Occipital lobe (tissue), 2 donors: ENCODE data around the gene DHRS3. TPM values are rescaled to one million over a fixed set of nuclear protein-coding genes. Genes with fewer than 3 reads are reported as not detected.

Experiments used
- DNase-seq: peaks from one replicate; lab custom pipeline; 2025; lab: John Stamatoyannopoulos, UW
- total RNA-seq: library from RNA; depleted of rRNA; stranded (reverse); fragments of >200 nt; gene quantifications from one replicate; pipeline ENCODE4 v1.2.3, GENCODE V29; 2014

The DHRS3 gene
- total RNA-seq, 1 donor from 2014 or later = 11.5 TPM

DNA sequence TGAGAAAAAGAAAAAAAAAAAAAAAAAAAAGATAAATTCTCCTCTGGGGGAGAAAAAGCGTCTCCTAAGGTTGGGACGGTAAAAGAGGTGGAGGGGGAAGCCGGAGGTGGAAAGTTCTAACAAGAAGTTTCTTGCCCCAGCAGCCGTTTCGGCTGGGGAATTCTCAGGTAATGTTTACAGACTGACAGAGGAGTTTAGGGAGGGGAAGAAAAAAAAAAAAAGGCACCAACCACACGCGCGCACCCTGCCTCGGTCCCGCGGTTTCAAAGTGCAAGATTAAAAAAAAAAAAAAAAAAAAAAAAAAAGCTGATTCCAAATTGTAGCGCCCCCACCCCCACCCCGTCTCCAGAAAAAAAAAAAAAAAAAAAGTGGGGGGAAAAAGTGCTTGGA lies 504 bp downstream of the DHRS3 start:
- no peak for DNase-seq

DNA sequence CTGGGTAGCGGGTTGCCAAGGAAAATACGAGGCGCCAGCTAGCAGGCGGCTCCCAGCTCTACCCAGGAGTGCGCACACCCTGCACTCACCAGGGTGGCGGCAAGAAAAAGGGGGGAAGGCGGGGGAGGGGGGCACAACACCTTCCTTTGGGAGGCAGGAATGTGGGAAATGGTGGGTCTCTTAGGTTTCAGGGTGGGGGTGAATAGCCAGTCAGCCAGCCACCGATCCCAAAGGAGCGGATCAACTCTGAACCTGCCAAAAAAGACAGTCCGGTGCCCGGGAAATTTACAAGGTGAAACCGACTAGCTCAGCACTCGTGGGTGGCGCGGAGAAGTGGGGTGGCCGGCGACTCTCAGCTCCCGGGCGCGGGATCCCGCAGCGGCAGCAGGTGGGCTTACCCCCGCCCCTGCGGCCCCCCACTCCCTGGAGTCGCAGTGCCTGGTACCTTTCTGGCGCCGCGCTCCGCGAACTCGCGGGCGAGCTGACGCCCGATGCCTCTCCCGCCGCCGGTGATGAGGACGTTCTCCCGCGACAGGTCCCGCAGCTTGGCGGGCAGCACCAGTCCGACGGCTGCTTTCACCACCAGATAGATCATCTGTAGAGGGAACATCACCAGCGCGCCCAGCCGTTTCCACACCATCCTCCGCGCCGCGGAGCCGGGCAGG lies 1.2 kb downstream of the DHRS3 start:
- no peak for DNase-seq

DNA sequence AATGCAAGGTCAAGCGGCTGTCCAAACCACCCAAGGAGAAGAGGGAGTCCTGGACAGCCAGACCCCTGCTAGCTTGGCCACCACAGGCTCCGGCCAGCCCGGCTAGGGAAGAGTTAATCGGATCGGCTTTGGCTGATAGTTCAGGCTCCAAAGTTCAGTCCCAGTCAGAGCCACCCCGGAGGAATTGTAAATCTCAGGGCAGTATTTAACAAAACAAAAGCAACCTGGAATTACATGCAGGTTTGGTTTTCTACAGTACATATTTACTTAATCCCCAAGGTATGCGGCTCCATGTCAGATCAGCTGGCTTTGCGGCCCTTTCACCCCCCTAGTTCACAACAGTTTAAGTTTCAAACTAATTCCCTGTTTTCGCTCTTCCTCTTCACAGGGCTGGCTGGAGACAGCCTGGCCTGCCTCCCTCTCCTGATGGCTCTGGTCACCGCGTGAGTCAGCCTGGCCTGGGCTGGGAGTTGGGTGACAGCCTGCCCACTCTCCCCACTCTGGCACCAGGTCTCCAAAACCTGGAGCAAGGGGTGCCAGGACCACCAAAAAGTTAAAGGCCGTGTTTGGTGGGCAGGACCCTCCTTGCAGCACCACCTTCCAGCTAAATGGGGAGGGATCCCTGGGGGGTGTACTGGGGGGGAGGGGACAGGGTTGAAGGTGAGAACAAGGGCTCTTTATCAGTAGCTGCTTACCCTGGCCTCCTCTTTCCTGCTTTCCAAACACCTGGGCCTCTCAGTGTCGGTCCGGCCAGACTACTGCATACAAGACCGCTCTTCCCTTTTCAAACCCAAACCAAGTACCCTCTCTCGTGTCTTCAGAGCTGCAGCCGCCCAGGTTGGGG lies 1.9 kb downstream of the DHRS3 start:
- no peak for DNase-seq

DNA sequence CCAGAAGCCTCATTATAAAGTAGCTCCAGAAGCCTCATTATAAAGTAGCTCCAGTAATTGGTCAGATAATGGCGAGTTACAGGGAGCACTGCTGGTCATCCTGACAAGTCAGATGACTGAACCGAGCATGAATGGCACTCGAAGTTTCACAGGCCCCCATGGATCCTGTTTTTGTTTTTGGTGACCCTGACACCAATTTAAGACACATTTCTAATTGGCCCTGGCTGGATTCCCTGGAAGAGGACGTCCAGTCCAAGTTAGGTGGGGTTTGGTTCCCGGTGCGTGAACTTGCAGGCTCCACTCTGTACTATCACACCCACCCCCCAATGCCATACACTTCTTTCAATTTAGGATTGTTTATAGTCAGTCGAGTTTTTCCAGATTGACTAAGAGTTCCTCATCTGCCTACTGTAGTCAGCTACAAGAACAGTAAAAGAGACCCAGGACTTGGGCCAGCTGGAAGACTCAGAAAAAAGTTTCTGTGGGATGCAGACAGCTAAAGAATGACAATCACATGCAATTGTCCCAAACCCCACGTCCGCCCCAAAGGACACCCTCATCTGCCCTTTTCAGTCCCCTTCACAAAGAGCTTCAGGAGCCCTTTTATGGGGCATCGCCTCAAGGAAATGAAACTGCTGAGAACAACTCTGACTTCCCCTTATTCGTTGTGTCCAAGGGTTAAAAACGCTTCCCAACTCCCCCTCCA lies 2.7 kb downstream of the DHRS3 start:
- DNase-seq = no peak

DNA sequence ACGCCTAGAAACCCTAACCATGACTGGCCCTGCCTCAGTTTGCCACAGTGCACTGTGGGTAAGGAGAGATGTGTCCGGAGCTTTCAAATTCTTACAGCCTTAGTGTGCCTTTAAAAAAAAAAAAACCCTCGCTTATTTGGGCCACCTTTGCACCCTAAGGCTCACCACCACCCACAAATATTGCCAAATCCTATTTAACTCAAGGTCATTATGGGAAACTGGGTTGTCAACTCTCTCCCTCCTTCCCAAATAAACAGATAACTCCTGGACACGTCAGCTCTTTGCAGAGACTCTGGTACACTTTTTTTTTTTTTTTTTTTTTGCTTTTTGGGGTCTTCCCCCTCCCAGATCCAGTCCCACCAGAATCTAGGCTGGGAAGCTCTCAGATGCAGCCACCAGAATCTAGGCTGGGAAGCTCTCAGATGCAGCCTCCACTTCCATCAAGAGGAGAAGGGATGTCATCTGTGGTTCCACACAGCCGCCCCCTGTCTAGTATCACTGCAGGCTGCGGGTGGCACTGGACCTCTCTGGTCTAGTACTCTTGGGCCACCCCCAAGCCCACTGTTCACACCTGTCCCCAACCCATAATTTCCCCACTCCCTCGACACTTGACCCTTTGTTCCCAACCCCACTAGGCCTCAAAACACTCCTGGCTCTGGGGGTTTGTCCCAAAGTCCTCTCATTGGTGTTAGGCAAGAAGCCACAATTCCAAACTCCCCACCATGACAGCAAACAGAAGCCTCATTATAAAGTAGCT lies 3.4 kb downstream of the DHRS3 start:
- DNase-seq = no peak

DNA sequence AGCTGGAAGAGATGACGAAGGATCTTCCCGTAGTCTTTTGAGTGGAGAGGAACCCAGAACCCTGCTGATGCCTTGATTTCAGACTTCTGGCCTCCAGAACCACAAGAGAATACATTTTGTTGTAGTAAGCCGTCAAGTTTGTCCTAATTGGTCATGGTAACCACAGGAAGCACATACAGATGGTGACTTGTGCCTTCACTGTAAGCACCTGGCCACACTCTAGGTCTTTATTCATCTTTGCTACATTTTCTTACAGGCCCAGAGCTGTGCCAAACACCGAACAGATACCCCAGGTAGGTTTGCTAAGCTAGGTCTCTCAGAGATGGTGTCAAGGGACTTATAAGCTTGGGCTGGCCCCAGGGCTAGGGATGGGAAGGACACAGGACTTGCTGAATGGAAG lies 4.8 kb downstream of the DHRS3 start:
- no peak for DNase-seq

DNA sequence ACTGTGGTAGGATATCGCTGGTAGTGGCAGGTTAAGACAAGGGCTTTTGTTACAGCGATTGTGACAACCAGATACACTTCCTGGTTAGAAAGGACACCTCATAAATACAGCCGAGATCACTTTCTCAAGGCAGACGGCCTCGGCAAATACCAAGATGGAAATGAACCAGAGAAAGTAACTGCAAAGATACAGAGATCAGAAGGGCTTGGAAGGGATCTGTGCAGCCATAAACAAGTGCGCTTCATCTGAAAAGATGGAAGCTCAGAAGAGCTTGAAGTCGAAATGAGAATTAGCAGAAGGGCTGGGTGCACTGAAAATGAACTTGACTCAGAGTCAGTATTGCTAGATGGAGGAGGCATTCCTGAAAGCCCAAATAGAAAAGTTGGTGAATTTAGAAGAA lies 7.1 kb downstream of the DHRS3 start:
- DNase-seq = no peak

DNA sequence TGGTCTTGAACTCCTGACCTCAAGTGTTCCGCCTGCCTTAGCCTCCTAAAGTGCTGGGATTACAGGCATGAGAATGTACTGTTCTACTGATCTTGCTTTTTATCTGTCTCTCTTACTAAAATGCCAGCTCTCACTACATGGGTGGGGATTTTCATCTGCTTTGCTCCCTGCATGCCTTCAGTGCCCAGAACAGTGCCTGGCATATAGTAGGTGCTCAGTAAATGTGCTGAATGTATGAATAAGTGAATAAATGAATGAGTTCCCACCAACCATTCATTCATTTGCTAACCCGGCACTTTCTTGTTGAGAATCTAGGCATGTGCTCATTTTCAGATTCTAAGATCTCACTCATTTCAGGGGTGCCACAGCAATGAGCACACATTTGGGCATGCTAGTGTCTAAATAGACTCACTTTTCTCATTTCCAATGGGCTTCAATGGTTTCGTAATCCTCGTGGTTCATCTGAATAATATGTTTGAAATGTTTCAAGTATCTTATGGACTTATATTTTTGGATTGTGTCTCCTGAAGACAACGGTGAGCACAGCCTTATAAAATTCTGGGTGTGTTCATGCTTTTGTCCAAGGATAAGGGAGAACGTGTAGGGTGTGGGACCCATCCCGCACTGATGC lies 7.6 kb downstream of the DHRS3 start:
- DNase-seq = no peak

DNA sequence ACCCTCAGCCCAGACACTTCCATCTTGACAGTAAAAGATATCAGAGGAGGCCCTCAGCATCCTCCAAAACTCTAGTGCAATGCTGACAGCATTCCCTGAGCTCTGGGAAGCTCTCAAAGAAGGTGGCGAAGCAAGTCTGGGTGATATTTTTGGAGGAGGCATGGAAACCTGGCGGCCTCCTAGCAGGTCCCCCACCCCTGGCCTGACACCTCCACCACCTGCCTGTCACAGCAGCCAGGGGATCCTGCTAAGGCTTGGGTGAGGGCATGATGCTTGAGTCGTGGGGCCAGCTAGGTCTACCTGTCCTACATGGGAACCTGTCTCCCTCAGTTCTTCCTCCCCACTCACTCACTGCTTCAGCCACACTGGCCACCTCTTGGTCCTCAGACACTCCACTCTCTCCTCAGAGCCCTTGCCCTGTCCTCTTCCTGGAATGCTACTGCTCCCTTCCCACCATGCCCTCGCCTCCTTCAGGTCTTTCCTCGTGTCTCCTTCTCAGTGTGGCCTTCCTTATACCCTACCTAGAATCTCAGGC lies 8.5 kb downstream of the DHRS3 start:
- no peak for DNase-seq

DNA sequence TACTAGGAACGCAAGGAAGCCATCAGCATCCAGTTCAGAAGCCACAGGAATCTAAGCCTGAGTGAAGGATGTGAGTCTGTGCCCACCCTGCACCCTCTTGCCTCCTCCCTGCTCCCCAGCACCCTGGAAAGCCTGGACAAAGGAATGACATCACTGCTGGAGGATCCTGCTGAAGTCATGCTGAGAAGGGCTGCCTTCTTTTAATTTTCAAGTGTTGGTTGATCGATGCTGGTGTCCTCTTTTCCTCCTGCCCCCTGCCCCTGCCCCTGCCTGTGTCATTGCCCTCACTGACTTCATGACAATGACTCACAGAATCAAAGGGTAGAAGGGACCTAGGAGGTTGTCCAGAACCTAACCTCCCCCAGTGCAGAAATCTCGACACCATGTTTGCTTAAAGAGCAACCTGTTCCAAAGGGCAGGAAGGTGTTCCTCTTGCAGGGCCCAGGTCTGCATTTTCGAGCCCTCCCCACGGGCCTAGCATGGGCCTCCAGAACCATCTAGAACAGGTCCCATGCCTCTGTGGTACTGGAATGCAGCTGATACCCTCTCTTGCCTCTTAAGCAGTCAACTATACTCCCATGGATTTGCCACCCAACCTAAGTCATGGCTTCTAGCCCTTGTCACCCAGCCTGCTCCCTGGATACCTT lies 9.6 kb downstream of the DHRS3 start:
- DNase-seq = no peak

DNA sequence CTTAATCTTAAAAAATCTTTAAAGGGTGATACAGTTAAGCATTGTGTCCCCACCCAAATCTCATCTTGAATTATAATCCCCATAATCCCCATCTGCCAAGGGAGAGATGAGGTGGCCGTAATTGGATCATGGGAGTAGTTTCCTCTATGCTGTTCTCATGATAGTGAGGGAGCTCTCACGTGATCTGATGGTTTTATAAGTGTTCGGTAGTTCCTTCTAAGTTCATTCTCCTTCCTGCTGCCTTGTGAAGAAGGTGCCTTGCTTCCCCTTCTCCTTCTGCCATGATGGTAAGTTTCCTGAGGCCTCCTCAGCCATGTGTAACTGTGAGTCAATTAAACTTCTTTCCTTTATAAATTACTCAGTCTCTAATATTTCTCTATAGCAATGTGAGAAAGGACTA lies 10.7 kb downstream of the DHRS3 start:
- no peak for DNase-seq

DNA sequence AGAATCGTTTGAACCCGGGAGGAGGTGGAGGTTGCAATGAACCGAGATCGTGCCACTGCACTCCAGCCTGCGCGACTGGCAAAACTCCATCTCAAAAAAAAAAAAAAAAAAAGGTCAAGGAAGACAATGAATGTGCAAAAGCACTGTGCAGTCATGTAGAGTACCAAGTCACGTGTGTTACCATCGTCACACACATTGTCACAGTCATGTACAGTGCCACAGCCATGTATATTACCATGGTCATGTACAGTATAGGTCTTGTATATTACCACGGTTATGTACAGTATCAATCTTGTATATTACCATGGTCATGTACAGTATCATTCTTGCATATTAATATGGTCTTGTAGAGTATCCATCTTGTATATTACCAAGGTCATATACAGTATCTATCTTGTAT lies 13.0 kb downstream of the DHRS3 start:
- no peak for DNase-seq

DNA sequence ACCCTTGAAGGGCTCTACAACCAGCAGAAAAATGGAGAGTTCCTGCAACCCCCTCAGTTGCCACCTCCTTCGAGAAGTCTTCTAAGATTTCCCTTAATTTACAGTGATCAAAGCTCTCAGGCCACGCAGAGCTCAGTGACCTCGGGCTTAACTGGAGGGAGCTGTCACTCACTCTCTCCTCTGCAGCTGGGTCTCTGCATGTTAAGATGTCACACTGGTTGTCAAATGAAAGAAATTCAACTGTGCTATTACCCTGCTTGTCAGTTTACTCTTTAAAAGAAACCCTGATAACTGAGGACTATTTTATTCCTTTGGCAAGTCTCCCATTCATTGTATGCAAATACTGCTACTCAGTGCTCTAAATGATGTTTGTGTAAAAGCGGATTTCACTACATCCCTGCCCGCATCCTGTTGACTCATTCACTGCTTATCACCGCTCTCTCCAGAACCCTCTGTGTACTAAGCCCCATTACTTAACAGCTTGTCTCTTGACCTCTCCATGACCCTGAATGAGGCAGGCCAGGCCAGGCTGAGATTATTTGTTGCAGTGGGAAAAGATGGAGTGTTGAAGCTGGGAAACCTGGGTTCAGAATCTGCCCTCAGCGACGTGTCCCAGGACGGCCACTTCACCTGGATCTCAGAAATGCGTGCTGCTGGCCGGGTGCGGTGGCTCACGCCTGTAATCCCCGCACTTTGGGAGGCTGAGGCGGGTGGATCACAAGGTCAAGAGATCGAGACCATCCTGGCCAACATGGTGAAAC lies 13.7 kb downstream of the DHRS3 start:
- DNase-seq = no peak

DNA sequence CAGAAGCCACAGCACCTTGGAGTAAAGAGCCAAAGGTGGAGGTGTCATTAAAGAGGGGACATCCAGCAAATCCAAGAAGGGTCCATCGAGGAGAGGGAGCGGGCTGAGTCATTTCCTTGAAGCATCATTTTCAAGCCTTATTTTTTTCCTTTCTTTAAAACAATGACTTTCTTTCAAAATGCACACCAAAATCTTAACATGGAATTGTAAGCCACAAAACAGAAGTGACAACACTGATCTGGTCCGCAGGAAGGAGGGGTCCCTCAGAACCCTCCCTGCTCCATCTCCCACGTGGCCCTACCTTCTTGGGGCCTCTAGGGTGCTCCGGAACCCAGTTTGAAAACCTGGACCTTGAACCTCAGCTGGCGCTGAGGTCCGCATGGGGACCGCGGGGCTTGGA lies 14.8 kb downstream of the DHRS3 start:
- DNase-seq = no peak

DNA sequence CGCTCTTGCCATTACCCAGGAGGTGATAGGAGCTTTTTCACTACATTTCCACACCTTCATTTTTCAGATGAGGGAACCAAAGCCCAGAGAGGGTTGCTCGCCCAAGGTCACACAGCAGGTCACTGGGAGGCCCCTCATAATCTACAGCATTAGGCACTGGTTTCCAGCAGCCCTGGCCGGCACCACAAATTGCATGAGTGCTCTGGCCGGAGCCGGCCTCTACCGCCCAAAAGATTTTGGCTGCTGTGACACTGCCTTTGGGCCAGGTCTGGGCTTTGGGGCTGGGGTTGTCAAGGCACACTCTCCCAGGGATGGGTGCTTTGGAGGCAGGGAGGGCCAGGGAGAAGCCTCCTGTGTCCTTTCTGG lies 15.4 kb downstream of the DHRS3 start:
- no peak for DNase-seq

DNA sequence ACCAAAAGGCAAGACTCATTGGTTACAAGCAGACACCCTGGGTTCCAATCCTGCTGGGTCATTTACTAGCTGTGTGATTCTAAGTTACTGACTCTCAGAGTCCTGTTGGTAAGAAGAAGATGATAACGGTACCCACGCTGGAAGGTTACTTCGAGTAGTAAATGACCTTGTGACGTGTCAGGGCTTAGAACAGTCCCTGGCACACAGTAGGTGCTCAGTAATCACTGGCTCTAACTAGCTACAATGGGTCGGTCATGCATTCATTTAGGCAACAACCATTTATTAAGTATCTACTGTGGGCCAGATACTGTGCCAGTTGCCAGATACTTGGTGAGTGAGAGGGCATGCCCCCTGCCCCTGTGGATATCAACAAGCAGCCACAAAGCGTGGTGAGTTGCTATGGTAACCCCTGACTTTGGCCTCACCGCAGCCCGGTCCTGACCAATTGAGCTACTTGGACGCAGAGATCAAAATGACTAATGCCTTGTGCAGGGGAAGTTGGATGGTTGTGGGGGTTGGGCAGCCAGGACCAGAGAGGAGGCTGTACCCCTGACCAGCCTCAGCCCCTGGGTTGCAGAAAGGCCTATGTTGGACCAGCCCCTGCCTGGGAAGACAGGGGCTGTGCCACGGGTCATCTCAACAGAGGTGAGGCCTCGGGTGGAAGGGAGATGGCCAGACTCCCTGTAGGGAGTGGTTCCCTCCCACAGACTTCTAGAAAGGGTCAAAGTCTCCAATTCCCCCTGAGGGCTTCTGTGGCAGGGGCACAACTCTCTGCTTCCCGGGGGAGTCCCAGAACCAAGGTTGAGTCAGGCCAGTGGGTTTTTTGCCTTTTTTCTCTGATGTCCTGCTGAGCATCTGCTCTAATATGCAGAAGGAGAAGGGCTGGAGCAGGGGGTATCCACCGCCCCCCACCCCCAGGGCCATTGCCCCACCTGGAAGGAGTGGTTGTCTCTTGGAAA lies 16.0 kb downstream of the DHRS3 start:
- DNase-seq = no peak

DNA sequence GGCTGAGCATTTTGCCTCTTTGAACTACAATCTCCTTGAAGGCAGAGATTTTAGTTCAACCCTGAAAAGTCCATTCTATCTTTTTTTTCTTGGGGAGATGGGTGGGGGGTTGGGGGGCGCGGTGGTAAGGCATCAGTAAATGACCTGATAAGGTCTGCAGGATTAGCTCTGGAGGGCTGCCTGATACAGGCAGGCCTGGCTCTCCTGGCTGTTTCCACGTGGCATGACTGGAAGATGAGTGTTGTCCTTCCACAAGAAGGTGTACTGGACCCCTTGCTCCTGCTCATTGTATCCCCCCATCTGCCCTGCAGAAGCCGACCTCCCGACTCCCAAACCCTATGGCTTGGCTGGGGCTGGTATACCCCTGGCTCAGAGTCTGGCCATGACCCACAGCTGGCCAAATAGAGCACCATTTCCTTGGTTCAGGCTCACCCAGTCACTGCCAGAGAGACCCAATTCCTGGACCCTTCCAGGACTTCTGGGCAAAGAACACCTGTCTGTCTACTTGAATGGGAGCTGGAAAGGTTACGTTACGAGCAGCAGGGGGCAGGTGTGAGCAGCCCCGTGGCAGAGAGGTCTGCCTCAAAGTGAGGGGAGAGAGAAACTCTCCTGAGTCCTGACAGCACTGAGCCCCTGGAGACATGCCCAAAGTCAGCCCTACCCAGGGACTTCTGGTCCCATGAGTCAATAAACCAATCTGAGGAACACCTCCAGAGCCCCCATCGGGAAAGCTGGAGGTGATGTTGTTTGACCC lies 17.0 kb downstream of the DHRS3 start:
- DNase-seq = no peak

DNA sequence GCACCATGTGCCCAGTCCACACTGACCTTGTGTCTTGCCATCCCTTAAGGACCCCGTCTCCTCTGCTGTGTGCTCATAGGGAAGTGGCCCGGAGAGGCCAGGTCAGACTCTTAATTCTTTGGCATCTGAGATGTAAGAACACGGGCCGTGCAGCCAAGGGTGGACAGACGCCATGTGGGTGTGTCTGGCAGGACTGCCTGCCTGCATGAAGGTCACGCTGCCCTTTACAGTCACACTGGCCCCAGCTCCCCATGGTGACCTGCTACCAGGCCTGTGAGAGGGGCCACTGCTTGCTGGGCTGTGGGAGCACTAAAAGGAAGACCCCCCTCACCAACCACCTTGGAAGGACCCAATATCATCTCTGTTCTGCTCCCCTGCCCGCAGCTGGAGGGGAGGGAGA lies 17.7 kb downstream of the DHRS3 start:
- no peak for DNase-seq
